ENCODE measurements around the gene ULK3.

DNA sequence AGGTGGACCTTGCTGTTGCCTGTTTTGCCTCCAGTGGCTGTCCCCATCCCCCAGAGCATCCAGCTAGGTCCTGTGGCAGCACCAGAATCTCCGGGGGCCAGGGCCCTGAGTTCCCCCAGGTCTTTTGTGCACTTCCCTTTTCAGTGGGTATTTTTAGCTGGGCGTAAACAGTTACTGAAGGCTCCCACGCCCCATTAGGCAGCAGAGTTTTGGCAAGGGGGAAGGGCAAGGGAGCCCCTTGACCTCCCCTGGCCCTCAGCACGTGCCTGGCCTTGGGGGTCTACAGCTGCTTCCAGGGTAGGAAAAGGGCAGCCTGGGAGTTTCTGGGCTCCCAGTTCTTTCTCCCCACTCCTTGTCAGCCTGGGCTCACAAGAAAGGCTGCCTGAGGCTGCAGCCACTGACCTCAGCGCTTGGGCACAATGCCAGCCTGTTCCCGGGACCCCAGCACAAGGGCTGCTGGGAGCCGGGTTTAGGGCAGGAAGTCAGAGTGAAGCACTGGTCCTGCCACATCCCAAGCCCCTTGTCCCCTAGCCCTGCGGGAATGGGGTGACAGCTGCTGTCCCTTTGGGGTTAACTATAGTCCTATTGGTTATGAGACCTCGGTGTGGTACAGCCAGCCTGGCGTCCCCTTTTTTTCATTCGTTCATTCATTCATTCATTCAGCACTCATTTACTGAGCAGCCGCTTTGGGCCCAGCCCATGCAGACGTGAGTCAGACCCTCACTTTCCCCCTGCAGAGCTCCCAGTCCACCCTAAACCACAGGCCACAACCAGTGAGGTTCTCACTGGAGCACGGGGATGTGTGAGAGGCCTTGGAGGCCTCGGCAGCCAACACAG lies 52.7 kb downstream of the ULK3 start:
- TF ChIP-seq FOS (IDR thresholded peaks at IDR 0.05; ENCODE audit: borderline replicate concordance, extremely low read depth, insufficient read length): no peak
- peak; percentile 33; the same call in 1 of the 2 replicates for TF ChIP-seq CBFB (IDR thresholded peaks at IDR 0.05; ENCODE audit: low read depth)
- peak; percentile 29 for TF ChIP-seq SMC3 (IDR thresholded peaks at IDR 0.05; ENCODE audit: borderline replicate concordance, low read length)
- TF ChIP-seq CBX5 (IDR thresholded peaks at IDR 0.05; ENCODE audit: low read depth): no peak
- no peak for TF ChIP-seq EZH2 (IDR thresholded peaks at IDR 0.05; ENCODE audit: borderline replicate concordance, control insufficient read depth, low read depth, low read length)
- TF ChIP-seq CTCF (IDR thresholded peaks at IDR 0.05 in 2 of 3, conservative IDR thresholded peaks at IDR 0.05 in 1 of 3; ENCODE audit: control insufficient read depth in 2 of 3, extremely low read depth in 1 of 3, insufficient read depth in 1 of 3, low read depth in 3 of 3, low read length in 3 of 3): no peak
- no peak for TF ChIP-seq CREB1 (IDR thresholded peaks at IDR 0.05; ENCODE audit: low read depth)
- TF ChIP-seq KDM1A (IDR thresholded peaks at IDR 0.05; ENCODE audit: borderline replicate concordance): no peak
- TF ChIP-seq RB1 (IDR thresholded peaks at IDR 0.05; ENCODE audit: borderline replicate concordance): no peak

Measured in GM12878 (cell line).